NT2/D1 (cell line): Measurements from ENCODE around the gene RNASEH1.

ENCODE experiments used
- DNase-seq: peaks from one replicate; pipeline ENCODE4 v3.0.0-alpha.2; 2011; ENCODE audit warnings: low read depth, low spot score
- H3K27me3 ChIP-seq: 2 replicates; pipeline ENCODE4 v1.6.0; 2011; ENCODE audit warnings: mild to moderate bottlenecking; ENCODE audit not compliant: insufficient read length, insufficient read depth
- H3K36me3 ChIP-seq: 2 replicates; pipeline ENCODE4 v1.6.1; 2011; ENCODE audit warnings: mild to moderate bottlenecking, low read length, mixed read lengths; ENCODE audit not compliant: insufficient read depth, insufficient read length
- H3K4me1 ChIP-seq: 2 replicates; pipeline ENCODE4 v1.5.1; 2011; ENCODE audit not compliant: insufficient read depth, insufficient read length
- H3K4me3 ChIP-seq: 2 replicates; pipeline ENCODE4 v1.5.1; 2011; ENCODE audit warnings: low read depth; ENCODE audit not compliant: insufficient read length
- H3K9ac ChIP-seq: 2 replicates; pipeline ENCODE4 v1.6.0; 2011; ENCODE audit warnings: low read depth; ENCODE audit not compliant: insufficient read length
- H3K9me3 ChIP-seq: 2 replicates; pipeline ENCODE4 v1.5.1; 2011; ENCODE audit warnings: mild to moderate bottlenecking, low read length; ENCODE audit not compliant: insufficient read depth
- SUZ12 ChIP-seq: IDR thresholded peaks from 2 replicates; pipeline ENCODE4 v1.6.1; 2011; ENCODE audit not compliant: insufficient read length, insufficient read depth; ENCODE audit errors: extremely low read depth
- YY1 ChIP-seq: IDR thresholded peaks from 2 replicates; pipeline ENCODE4 v1.6.1; 2011; ENCODE audit not compliant: insufficient read length, insufficient read depth
- ZNF274 ChIP-seq: IDR thresholded peaks from 2 replicates; pipeline ENCODE4 v1.6.1; 2011; ENCODE audit warnings: mild to moderate bottlenecking, low read depth, low read length

The RNASEH1 gene

DNA sequence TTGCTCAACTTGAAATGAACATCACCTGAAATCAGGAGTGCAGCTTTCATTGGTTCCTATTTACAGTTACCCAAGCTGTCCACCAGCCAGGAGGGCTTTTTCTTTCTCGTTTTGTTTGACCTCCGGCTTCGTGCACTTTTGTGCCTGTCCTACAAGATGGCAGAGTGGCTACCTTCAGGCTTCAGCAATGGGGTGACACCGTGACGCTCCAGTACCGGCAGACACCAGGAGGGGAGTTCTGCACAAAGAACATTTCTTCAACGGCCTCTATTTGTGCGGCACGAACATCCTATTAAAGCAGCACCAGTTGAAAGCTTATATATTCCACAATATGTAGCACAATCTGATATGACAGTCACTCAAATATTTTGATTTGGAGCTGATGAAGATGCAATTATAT lies 18.3 kb downstream of the RNASEH1 start:
- DNase-seq = no peak
- Histone ChIP-seq H3K9me3 (no peaks in the 10 kb centered on the region), H3K36me3 (peaks cover 48% of the 10 kb centered on the region), H3K9ac (no peak overlapping the region), H3K4me3 (no peak overlapping the region), H3K4me1 (peaks cover 5% of the 10 kb centered on the region), H3K27me3 (no peaks in the 10 kb centered on the region)
- TF ChIP-seq SUZ12 (no peak), YY1 (no peak), ZNF274 (no peak)

GRCh38 chr2:3536682-3537632 lies 21.2 kb downstream of the RNASEH1 start:
- Histone ChIP-seq H3K36me3 (peaks cover 41% of the 10 kb centered on the region), H3K4me3 (peak overlapping the region; percentile 19), H3K9ac (peak overlapping the region; percentile 65), H3K4me1 (peaks cover 5% of the 10 kb centered on the region), H3K9me3 (peaks cover 9% of the 10 kb centered on the region; the same call in 1 of the 2 replicates), H3K27me3 (no peaks in the 10 kb centered on the region)
- TF ChIP-seq SUZ12 (no peak), ZNF274 (no peak)
- DNase-seq = no peak

GRCh38 chr2:3535794-3536681 lies 22.1 kb downstream of the RNASEH1 start:
- H3K4me1 ChIP-seq = peaks cover 5% of the 10 kb centered on the region
- H3K4me3 ChIP-seq = peak overlapping the region; percentile 19
- DNase-seq = no peak
- H3K36me3 ChIP-seq = peaks cover 36% of the 10 kb centered on the region
- TF ChIP-seq ZNF274 (no peak), YY1 (no peak), SUZ12 (no peak)
- peaks cover 9% of the 10 kb centered on the region; the same call in 1 of the 2 replicates for H3K9me3 ChIP-seq
- peak overlapping the region; percentile 65 for H3K9ac ChIP-seq
- no peaks in the 10 kb centered on the region for H3K27me3 ChIP-seq

DNA sequence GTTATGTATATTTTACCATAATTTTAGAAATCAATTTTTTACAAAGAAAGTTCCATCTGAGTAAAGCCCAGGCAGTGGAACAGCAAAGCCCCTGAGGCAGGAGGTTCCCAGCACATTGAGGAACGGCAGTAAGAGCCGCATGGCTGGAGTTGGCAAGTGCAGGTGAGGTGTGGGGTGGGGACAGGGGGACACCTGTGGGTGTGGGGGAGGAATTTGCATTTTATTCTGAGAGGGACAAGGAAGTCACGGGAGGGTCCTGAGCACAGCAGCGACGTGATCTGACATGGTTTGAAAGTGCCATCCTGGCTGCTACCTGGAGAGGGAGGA lies 22.7 kb downstream of the RNASEH1 start:
- Histone ChIP-seq H3K4me1 (peaks cover 5% of the 10 kb centered on the region), H3K27me3 (no peaks in the 10 kb centered on the region), H3K4me3 (no peak overlapping the region), H3K36me3 (peaks cover 36% of the 10 kb centered on the region), H3K9ac (peak overlapping the region; percentile 65), H3K9me3 (peaks cover 9% of the 10 kb centered on the region; the same call in 1 of the 2 replicates)
- no peak for DNase-seq
- TF ChIP-seq SUZ12 = no peak
- no peak for TF ChIP-seq ZNF274
- TF ChIP-seq YY1 = no peak

- Histone ChIP-seq H3K27me3 (no peaks in the 10 kb centered on the region), H3K9ac (no peak overlapping the region), H3K36me3 (peaks cover 30% of the 10 kb centered on the region), H3K4me3 (no peak overlapping the region), H3K4me1 (peaks cover 5% of the 10 kb centered on the region), H3K9me3 (peaks cover 9% of the 10 kb centered on the region; the same call in 1 of the 2 replicates)
- TF ChIP-seq SUZ12 (no peak), ZNF274 (no peak), YY1 (no peak)
- no peak for DNase-seq
Measured at GRCh38 chr2:3534251-3534814, 23.8 kb downstream of the RNASEH1 start.

DNA sequence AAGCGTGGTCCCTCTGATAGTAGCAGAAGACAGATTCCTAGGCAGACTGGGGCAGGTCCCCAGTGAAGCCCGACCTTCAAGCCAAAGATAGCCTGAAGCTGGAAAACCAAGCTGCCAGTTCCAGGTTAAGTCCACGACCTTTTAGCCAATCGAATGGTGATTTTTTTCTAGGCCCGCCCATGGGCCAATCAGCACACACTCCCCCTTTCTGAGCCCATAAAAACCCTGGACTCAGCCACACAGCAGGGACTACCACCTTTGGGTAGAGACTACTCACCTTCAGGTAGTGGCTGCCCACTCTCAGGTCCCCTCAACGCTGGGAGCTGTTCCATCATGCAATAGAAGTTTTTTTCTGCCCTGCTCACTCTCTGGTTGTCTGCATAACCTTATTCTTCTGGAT lies 24.3 kb downstream of the RNASEH1 start:
- peaks cover 26% of the 10 kb centered on the region for H3K36me3 ChIP-seq
- no peak for DNase-seq
- no peaks in the 10 kb centered on the region for H3K27me3 ChIP-seq
- H3K4me3 ChIP-seq = no peak overlapping the region
- peaks cover 5% of the 10 kb centered on the region for H3K4me1 ChIP-seq
- H3K9me3 ChIP-seq = peaks cover 9% of the 10 kb centered on the region; the same call in 1 of the 2 replicates
- H3K9ac ChIP-seq = no peak overlapping the region
- no peak for TF ChIP-seq SUZ12
- no peak for TF ChIP-seq YY1
- TF ChIP-seq ZNF274 = no peak
